GM19238 (cell line): Measurements from ENCODE around the gene ZNF541.

ENCODE experiments used
- DNase-seq: peaks from one replicate; pipeline ENCODE4 v3.0.0; 2011; ENCODE audit warnings: low spot score; ENCODE audit not compliant: insufficient read length

The ZNF541 gene, protein sequence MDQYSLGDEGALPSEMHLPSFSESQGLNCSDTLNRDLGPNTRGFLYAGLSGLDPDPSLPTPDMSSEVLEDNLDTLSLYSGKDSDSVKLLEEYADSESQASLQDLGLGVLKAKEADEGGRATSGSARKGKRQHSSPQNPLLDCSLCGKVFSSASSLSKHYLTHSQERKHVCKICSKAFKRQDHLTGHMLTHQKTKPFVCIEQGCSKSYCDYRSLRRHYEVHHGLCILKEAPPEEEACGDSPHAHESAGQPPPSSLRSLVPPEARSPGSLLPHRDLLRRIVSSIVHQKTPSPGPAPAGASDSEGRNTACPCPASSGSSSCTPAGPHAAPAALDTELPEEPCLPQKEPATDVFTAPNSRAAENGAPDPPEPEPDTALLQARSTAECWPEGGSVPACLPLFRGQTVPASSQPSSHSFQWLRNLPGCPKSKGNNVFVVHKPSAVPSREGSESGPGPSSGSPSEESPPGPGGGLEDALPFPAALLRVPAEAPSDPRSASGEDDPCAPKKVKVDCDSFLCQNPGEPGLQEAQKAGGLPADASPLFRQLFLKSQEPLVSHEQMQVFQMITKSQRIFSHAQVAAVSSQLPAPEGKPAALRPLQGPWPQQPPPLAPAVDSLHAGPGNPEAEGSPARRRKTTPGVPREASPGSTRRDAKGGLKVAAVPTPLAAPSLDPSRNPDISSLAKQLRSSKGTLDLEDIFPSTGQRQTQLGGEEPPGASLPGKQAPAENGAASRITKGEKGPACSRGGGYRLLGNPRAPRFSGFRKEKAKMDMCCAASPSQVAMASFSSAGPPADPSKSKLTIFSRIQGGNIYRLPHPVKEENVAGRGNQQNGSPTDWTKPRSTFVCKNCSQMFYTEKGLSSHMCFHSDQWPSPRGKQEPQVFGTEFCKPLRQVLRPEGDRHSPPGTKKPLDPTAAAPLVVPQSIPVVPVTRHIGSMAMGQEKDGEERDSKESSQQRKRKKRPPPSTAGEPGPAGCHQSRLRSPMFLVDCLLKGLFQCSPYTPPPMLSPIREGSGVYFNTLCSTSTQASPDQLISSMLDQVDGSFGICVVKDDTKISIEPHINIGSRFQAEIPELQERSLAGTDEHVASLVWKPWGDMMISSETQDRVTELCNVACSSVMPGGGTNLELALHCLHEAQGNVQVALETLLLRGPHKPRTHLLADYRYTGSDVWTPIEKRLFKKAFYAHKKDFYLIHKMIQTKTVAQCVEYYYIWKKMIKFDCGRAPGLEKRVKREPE (N-terminal part only)

DNA sequence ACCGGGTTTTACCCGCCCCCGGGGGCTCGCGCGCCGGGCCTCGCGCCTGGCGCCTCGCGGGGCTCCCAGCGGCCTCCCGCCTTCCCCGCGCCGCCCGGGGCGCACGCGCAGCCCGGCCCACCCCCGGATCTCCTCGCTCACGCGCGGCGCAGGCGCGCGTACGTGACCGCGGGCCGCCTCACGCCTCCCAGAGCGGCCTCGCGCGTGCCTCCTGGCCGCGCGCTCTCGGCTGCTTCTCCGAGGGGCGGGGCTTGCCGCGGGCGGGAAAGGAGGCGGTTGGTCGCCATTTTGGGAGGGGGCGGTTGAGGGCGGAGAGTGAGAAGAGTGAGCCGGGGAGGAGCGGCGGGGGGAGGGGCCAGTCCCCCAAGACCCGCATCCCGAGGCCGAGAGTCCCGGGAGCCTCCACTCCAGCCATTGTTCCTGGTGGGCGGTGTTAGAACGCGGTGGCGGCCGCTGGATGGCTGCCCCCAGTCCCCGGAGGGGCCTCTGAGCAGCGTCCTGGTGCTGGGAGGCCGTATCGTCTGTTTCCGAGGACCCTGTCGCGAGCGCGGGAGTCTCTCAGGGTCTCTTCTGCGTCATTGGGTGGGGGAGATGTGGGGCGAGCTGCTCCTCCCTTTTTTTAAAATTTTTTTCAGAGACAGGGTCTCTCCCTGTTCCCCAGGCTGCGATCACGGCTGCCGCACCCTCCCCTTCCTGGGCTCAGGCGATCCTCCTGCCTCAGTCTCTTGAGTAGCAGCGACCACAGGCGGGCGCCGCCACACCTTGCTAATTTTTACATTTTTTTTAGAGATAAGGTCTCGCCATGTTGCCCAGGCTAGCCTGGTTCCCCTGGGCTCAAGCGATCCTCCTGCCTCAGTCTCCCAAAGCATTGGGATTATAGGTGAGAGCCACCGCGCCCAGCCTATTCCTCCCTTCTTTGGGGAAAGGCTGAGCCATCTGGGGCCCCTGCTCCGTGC, at the start of gene ZNF541:
ZNF541 (minus strand) TSS at position 78 of the 956 bp plus-strand sequence. CDS start 17,292 bp downstream, outside the sequence.
- no peak for DNase-seq

DNA sequence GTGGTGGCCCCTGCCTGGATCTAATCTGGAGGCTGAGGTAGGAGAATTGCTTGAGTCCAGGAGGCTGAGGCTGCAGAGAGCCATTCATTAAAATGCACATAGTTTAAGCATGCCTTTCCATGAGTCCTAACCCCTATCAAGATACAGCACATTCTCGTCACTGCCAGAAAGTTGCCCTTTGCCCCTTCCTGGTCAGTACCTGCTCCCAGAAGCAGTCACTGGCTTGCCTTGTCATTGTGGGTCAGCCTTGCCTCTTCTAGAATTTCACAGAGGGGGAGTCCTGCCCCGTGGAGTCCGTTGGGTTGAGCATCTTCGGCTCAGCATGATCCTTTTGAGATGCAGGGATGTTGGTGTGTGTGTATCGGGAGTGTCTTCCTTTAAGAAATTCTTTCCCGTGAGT, 46.8 kb upstream of the ZNF541 start:
- no peak for DNase-seq

DNA sequence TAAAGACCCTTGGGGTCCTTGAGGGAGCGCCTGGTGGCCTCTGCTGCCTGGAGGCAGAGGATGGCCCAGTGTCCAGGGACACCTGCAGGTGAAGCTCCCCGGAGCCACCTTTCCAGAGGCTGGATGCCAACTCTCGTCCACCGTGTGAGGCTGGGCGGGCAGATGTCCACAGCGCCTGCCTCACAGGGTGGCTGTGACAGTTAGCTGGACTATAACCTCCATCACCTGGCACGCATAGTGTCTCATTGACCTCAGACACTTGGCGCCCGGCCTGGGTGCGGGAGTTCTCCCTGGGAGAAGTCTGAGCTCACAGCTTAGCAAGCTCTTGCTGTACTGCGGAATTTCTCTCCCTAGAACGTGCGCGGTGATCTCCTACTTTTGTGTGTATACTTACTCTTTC, 45.8 kb upstream of the ZNF541 start:
- no peak for DNase-seq

DNA sequence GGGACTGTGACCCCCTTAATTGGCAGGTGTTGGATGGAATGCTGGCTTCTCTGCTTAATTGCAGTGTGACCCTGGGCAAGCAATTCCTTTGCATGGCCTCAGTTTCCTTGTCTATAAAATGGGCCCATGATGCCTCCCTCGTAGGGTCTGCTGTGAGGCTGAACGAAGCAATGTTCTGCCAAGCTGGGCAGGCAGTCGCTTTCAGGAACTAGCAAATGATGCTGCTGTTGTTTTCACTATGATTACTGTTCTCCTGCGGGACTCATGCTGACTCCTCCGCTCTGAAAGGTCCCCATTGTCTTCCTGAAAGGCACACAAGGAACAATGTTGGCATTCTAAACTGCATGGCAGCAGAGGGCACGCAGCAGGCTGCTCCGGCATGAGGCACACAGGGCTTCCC, 42.8 kb upstream of the ZNF541 start:
- DNase-seq: no peak

DNA sequence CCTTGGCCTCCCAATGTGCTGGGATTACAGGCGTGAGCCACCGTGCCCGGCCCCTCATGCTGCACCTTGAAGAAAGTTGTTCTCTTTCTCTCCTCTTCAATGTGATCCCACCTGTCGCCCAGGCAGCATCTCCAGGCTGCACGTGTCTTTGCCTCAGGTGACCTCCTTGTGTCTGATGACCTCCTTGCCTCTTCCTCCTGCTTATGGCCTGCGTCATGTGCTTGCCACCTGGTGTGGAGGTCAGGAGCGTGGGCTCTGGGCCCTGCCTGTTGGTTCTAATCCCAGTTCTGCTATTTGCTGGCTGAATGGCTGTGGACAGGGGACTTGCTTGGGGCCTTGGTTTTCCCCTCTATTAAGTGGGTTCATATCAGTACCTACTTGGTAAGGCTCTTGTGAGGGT, 42.3 kb upstream of the ZNF541 start:
- DNase-seq: no peak

DNA sequence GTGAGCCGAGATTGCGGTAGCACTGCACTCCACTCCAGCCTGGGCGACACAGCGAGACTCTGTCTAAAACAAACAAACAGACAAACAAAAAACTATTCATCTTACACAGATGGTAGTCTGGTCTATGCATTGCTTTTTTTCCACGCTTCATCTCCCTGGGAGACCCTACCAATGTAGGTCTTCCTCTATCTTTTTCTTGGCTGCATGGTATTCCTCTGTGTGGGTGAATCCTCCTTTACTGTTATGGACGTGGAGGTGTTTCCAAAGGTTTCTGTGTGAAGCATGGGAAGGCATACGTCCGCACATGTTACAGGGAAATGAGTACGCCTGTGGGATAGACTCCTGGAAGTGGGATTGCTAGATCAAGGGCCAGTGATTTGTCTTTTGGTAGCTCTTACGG, 41.6 kb upstream of the ZNF541 start:
- DNase-seq: no peak

DNA sequence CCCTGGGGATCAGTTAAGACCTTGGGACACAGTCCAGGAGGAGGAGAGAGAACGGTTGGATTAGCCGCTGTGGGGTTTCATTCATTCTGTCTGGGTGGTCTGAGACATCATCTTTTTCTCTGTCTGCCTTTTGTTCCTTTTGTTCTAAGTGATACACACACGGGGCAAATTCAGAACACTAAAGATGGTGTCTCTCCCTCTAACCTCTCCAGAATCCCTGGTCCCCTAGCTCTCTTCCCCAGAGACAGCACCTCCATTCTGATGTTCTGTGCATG, 41.0 kb upstream of the ZNF541 start:
- no peak for DNase-seq

DNA sequence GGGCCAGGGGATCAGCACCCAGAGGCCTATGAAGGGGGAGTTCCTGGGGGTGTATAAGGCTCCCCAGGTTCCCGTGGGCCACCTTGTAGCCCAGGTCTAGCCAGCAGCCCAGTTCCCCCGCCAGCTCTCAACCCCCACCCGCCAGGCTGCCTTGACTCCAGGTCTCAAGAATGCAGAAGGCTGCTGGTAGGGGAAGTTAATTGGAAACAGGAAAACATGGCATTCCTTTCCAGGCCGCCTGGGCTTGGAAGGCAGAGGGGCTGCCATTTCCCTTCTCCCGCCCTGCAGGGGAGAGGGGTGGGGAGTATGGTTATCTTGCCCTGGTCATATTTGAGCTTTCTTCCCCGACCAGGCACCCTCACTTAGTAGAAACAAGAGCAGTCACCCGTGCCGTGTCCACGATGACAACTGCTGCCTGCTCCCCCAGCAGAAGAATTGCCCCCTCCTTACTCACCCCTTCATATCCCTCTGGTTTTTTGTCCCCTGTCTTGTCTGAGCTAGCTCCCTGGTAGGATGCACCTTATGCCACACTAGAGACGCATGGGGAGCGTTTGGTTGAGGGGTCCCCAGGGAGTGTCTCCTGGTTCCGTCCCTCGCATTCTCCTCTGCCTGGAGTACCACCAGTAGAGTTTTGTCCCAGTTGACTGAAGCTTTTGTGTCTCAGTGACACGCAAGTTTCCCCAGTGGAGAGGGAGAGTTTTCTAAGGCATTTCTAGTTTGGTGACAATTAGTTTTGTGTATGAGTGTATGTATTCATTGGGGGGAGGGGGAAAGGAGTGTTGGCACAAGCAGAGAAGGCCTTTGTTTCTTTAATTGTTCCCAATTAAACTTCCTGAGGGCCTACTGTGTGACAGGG, 40.4 kb upstream of the ZNF541 start:
- DNase-seq: no peak

DNA sequence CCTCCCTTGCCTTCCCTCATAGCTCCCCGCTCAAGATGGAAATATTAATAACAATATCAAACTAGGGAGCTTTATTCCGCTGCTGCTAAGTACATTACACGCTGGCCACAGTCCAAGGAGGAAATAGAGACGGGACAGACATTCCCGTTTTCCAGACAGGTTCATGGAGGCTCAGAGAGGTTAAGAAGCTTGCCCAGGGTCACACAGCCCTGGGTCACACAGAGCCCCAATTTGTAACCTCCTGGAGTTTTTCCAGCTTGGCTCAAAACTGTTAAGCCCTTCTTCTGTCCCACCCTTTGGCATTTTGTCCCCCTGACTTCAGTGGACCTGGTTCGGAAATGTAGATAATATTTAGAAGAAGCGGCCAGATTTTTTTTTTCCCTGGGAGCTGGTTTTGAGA, 38.0 kb upstream of the ZNF541 start:
- DNase-seq: no peak

DNA sequence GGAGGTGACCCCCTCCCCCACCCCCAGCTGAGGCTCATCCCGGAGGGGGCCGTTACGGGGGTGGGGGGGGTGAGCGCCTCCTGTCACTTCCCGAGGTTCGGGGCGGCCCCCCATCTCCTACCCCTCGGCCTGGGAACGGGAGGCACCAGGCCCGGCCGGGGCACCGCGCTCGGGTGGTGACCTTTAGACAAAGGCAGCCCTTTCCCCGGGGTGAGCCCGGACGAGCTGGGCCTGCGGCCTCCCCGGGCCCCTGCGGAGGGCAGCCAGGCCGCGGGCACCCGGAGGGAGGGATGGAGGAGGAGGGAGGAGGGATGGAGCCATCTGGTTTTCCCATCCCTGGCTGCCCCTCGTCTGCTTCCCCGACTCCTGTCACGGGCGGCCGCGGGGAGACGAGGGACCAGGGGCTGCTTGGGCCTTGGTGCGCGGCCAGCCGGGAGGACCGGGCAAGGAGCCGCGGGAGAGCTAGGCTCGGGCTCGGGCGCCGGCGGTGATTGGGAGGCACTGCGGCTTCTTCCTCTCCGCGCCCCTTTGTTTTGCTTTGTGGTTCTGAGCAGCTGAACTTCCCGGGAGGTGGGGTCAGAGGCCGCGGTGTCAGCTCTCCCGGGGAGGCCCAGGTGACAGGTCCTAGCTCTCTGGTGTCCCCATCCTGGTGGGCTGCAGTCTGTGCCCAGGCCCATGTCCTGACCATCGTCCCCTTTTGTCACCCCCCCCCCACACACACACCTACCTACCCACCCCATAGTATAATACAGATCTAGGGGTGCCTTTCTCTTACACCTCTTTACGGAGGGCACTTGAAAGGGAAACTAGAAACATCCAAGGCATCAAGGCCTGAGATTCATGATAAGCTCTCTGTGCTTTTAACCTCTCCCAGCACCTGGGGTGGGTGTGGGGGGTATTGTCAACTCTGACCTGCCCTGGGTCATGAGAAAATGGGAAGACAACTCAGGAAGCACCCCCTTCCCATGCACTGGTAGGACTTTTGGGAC, 37.3 kb upstream of the ZNF541 start:
- peak; percentile 23 for DNase-seq

DNA sequence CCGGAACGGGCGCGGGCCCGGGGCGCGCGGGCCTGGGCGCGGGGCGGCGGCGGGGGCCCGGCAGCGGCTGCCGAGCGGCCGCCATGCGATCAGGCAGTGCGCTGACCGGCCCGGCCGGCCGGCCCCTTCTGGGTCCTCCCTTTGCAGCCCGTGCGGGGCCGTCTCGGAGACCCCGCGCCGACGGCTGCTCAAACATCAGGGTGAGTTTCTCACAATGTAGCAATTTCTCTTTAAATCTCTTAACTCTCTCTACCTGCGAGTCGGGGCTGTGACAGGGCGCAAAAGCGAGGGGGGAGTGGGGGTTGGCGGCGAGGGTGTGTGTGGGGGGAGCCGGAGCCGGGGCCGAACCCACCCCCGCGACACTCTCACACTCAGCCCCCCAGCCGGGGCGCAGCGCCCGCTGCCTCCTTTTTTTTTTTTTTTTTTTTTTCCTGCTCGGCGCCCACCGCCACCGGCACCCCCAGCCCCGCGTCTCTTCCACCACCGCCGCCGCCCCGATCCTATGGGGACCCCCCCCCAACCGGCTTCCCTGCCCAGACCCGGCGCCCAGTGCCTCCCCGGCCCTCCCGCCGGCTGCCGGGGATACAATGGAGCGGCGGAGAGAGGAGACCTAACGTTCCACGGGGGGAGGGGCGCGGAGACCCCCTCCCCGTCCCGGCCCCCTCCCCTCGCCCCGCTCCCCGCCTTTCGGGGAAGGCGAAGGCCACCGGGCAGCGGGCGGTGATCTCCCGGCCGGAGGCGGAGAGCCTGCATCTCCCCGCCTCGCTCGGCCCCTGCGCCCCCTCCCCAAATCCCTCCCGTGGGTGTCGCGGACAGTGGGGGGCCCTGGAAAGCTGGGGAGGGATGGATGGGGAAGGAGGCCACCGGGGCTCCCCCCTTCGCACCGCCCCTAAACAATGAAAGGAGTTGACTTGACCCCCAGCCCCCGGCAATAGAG, 36.3 kb upstream of the ZNF541 start, which contains the start of gene BICRA:
BICRA (plus strand) TSS at position 166 of the 937 bp plus-strand sequence. CDS start 64,441 bp downstream, outside the sequence.
- DNase-seq: peak; percentile 81

DNA sequence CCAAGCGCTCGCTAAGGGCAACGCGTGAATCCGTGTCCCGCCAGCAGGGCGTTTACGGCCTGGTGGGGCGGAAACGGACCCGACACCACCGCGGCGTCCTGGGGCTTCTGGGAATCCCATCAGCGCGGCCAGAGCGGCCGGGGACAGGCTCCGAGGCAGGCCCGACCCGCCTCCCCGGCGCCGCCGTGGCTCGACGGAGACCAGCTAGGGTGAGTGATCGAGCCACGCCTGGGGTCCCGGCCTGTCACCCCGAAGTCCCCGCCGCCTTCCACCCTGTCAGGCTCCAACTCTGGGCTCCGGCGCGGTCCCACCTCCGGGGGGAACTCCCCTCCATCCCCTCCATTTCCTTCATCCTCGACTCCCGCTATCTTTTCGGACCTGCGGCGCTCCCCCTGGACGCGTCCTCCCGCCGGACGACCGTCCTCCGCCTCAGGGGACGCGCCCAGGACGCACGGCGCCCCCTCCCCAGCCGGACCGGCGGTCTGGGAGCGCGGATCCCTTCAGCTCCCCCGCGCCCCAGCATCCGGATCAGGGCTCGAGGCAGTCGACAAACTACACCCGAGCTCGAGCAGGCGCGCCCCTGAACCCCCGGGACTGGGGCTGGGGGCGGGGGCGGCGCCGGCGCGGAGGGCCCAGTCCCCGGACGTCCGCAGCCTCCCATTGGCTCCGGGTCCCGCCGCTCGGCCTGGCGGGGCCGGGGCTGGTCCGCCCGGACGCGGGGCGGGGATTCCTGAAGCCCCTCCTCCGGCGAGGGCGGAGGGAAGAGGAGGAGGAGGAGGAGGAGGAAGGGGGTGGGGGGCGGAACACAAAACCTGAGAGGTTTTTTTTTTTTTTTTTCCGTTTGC, 35.3 kb upstream of the ZNF541 start:
- peak; percentile 96 for DNase-seq

DNA sequence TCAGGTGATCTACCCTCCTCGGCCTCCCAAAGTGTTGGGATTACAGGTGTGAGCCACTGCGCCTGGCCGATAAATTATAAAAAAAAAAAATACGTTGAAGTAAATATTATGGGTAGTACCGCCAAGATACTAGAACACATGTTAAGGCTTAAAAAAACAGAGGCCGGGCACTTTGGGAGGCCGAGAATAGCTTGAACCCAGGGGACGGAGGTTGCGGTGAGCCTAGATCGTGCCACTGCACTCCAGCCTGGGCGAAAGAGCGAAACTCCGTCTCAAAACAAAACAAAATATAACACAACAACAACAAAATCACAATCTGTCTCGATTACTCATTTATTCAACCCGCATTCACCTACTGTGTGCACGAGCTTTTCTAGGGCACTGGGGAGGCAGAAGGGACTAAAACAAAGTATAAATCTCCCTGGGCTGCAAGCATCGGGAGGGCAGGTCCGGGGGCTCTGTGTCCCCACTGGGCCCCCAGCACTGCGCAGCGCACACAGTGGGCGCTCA, 34.7 kb upstream of the ZNF541 start:
- no peak for DNase-seq

DNA sequence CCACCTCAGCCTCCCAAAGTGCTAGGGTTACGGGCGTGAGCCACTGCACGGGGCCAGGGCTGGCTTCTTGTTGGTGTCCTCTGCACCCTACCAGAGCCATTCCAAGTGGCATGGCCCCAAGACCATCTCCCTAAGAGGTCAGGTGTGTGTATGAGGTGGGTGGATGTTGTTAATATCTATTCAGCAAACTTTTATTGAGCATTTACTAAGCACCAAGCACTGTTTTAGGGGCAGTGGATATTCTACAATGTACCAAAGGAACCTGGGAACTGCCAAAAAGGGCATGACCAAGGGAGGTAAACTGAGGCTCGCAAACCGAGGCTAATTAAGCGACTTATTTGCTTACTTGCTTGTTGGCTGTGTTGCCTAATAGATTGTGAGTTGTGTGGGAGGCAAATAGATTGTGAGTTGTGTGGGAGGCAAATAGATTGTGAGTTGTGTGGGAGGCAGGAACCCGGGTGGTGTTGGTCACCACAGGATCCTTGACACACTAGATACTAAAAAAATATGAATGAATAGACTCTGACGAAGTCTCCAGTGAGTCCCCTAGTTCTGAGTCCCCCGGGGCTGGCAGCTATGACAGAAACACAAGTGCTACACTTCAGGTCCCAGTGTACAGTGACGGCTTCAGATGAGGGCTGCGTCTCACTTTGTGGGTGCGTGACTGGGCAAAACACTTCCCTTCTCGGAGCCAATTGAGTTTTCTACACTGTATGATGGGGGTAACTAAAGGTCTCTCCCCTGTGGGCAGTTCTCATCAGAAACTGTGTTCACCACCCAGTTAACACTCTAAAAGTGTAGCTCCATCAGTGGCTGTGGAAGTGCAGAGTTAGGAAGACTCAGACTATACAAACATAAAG, 31.0 kb upstream of the ZNF541 start:
- no peak for DNase-seq

DNA sequence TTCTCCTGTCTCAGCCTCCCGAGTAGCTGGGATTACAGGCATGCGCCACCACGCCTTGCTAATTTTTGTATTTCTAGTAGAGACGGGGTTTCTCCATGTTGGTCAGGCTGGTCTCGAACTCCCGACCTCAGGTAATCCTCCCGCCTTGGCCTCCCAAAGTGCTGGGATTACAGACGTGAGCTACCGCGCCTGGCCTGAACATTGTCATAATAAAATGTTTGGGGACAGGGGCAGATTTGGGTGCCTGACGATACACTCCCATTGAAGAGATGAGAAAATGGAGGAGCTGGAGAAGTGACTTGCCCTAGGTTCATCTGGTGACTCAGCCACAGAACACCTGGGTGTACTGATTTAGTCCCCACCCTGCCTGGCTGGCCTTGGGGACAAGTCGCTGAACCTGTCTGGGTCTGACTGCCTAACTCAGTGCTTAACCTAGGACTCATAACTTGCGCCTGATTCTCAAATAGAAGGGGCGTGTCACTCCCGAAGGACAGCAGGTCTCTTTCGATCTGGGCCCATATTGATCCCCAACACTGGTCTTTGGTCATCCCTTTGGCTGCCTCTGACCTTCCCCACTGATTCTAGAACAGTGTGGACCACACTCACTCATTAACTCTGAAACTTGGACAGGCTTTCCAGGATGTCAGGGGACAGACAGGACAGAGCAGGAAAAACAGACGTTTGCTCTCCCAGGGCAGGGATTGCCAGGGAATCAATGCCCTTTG, 28.4 kb upstream of the ZNF541 start:
- DNase-seq: no peak
